NCI-H345 (cell line): ENCODE measurements around the gene GNRH2.
"Not testable (repeated sequence)": the region's sequence is repeated elsewhere in the genome, so short reads cannot be mapped to it uniquely, and the experiment has no call there.

Experiments used
- DNase-seq: peaks from one replicate; lab custom pipeline; 2025; lab: John Stamatoyannopoulos, UW

Gene GNRH2

DNA sequence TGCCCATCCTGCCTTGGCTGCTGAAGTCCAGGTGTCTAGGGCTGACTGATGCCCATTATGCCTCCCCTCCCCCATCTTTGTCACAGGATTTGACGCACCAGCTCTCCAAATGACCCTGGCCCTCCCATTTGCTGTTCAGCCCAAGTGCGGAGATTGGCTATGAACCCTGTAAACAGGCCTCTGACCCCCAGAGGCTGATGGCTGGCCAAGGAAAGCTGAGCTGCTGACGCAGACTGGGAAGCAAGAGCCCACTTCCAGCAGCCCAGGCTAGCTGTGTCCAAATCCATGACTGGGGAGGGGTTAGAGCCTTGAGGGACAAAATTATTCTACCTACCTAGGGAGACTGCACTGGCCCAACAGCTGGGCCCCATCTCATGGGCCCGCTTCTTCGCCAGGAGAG, 797 bp upstream of the GNRH2 start:
- no peak for DNase-seq

DNA sequence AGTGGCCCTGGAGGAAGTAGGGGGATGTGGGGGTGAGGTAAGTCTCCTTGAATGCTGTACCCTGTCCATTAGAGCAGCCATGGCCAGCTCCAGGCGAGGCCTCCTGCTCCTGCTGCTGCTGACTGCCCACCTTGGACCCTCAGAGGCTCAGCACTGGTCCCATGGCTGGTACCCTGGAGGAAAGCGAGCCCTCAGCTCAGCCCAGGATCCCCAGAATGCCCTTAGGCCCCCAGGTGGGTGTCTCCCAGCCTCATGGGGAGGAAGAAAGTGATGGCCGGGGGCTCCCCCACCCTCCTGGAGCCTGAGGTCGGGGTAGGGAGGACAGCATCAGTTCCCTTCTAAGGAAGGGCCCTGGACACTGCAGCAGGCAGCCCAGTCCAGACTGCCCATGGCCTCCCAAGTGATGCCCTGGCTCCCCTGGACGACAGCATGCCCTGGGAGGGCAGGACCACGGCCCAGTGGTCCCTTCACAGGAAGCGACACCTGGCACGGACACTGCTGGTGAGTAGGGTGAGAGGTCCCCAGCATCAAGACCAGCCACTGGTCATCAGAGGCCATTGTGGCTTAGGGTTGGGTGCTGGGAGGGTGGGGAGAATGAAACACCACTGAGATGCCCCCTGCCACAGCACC, 1.0 kb downstream of the GNRH2 start:
- no peak for DNase-seq

DNA sequence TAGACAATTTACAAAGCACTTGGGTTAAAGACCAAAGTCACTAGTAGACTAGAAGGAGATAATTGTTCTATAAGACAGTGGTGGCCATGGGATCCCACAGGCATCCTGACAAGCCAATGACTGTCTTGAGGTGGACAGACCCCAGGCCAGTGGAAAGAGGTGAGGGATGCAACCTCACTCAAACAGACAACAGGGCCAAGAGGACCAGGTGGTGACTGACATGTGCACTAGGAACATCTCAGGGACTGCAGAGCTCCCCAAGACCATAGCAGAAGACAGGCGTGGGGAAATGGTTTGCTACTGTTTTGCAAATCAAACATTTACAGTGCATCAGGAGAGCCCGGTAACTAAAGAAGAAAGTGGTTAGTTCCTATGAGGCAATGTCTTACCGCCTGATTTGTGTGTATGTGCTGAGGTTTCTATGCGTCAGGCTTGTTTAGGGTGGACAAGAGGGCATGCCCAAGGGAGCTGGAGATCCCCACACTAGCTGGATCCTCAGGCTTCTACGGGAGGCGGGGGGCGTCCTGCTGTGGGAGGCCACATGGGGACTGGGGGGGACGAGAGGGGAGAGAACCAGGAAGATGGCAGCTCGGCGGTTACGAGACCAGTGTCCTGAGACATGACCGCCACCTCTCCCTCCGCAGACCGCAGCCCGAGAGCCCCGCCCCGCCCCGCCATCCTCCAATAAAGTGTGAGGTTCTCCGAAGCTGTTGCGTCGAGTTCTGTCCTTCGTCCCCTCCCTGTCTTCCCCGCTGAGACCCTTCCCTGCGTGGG, 1.8 kb downstream of the GNRH2 start:
- peak; percentile 82 for DNase-seq

DNA sequence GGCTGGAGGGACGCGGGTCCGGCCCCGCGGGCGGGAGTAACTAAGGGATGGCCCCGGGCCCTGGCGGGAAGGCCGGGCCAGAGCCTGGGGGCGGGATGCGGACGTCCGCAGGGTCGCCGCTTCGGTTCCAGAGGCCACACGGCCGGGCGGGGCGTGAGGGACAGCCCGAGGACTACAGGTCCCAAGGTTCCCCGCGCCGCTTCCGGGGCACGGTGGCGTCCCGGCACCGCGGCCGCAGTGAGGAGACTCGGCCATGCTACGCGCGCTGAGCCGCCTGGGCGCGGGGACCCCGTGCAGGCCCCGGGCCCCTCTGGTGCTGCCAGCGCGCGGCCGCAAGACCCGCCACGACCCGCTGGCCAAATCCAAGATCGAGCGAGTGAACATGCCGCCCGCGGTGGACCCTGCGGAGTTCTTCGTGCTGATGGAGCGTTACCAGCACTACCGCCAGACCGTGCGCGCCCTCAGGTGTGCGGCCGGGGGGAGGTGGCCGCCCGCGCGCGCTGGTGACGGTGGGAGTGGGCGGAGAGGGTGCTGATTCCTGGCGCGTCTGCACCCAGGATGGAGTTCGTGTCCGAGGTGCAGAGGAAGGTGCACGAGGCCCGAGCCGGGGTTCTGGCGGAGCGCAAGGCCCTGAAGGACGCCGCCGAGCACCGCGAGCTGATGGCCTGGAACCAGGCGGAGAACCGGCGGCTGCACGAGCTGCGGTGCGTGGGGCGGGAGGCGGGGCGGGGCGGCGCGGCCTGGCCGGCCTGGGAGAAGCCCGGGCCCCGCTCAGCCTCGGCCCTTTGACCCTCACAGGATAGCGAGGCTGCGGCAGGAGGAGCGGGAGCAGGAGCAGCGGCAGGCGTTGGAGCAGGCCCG, 2.6 kb downstream of the GNRH2 start, which contains the start of gene MRPS26:
MRPS26 (plus strand) TSS at position 237 of the 861 bp plus-strand sequence; CDS start at position 254, 17 bp downstream.
- peak; percentile 90 for DNase-seq

DNA sequence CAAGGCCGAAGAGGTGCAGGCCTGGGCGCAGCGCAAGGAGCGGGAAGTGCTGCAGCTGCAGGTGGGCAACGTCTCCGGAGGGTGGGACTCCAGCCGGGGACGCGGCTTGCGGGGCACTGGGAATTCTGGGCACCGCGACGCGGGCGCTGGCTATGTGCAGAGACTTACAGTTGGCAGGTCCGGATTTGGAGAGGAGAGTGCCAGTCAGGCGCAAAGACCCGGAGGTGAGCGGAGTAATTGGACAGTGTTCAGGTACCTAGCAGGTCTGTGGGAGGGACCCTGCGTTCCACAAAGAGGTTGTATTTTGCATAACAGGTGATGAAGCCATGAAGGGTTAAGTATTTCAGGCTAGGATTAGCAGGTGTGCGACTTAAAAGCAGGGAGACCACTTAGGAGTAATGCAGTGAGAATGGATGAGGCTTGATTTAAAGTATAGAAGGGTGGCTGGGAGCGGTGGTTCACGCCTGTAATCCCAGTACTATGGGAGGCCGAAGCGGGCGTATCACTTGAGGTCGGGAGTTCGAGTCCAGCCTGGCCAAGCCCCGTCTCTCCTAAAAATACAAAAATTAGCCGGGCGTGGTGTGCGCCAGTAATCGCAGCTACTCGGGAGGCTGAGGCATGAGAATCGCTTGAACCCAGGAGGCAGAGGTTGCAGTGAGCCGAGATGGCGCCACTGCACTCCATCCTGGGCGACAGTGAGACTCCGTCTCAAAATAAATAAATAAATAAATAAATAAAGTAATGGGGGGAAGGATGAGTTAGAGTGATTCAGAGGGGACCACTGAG, 3.4 kb downstream of the GNRH2 start:
- peak; percentile 86 for DNase-seq

DNA sequence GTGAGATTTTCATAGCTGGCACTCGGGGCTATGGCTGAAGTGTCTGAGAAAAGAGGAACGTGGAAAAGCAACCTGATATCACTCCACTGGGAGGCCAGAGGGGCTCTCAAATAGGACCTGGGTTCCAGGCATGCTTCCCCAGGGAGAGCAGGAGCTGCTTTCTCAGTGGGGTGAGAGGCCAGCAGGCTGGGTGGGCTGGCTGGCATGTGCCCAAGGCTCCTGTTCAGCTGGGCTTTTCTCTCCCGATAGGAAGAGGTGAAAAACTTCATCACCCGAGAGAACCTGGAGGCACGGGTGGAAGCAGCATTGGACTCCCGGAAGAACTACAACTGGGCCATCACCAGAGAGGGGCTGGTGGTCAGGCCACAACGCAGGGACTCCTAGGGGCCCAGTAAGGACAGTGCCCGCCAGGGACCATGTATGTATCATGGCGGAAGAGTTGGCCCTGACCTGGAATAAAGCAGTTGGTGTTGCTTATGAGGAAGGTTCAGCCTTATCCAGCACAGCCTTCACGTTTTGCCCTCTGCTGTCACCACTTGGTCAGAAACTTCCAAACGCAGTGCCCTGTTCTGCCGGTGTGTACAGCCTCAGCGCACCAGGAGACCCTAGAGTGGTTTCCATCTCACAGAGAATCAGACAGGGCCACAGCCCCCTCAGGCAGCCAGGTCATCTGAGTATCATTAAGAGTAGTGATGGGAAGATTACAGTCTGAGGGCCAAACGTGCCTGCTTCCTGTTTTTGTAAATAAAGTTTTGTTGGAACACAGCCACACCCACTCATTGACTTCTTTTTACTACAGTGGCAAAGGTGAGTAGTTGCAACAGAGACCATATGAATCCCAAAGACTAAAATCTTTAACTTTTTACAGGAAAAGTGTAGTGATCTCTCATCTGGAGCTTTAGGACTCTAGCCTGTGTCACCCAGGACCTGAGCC, 4.3 kb downstream of the GNRH2 start:
- DNase-seq, result no peak

DNA sequence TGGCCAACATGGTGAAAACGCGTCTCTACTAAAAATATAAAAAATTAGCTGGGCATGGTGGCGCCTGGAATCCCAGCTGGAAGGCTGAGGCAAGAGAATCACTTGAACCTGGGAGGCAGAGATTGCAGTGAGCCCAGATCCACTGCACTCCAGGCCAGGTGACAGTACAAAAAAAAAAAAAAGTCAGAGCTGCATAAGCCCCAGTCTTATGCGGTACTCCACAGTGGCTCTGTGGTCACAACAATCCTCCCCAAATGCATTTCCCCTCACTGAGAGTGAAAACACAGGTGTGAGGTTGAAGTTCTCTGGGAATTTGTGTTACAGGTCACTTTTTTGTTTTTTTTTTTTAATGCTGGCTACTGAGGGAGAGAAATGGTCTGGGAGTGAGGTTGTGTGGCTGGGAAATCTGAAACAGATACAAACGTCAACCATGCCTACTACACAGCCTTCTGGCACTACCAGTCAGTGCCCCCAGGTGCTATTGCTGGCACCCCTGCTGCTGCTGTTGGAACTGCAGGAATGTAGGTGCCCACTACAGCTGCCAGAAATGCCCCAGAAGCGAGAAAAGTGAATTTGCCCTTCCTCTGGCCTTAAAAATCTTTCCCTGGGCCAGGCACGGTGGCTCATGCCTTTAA, 8.1 kb downstream of the GNRH2 start:
- DNase-seq, result no peak

DNA sequence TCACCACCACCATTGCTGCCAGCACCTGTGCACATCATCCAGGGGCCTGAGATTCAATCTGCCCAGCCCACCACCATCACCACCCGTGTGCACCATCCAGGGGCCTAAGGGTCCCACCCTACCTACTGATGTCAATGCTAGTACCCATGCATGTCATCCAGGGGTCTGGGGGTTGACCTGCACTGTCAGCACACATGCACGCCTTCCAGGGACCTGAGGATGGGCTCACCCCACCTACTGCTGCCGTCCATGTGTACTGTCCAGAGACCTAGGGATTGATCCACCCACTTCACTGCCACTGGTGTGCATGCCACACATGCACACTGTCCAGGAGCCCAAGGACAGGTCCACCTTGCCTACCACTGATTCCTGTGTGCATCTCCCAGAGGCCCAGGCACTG, 16.1 kb downstream of the GNRH2 start:
- no peak for DNase-seq

DNA sequence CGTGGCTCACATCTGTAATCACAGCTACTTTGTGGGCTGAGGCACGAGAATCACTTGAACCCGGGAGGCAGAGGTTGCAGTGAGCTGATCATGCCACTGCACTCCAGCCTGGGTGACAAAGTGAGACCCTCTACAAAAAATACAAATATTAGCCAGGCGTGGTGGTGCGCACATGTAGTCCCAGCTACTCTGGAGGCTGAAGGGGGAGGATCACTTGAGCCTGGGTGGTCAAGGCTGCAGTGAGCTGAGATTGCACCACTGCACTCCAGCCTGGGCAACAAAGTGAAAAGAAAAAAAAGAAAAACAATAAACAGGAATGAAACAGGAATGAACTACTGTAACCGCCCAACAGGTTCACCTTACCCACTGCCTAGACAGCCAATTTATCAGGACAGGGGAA, 20.7 kb downstream of the GNRH2 start:
- not testable (repeated sequence) for DNase-seq

DNA sequence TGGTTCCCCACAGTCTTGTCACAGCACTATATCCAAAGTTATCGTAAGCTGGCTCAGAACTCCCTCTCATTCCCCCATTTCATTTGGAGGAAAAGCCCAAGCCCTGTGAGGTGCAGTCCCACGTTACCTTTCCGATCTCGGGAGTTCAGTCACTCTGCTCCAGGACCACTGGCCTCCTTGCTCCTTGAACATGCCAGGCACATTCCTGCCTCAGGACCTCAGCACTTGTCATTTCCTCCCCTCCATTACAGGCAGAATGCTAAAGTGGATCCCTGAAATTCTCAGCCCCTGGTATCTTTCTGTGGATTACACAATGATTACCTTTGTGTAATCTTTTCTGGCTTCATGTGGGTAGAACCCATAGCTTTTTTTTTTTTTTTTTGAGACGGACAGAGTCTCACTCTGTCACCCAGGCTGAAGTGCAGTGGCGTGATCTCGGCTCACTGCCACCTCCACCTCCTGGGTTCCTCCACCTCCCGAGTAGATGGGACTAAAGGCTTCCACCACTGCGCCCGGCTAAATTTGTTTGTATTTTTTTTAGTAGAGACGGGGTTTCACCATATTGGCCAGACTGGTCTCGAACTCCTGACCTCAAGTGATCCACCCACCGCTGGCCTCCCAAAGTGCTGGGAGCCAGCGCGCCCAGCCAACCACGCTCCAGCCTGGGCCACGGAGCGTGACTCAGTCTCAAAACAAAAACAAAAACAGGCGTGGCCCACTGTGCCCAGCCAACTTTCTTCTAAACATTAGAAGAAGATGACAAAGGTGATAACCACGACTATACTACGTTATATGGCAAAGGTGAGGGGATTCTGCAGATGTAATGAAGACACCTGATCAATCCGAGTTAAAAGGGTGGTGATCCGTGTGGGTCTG, 24.0 kb downstream of the GNRH2 start:
- no peak for DNase-seq

DNA sequence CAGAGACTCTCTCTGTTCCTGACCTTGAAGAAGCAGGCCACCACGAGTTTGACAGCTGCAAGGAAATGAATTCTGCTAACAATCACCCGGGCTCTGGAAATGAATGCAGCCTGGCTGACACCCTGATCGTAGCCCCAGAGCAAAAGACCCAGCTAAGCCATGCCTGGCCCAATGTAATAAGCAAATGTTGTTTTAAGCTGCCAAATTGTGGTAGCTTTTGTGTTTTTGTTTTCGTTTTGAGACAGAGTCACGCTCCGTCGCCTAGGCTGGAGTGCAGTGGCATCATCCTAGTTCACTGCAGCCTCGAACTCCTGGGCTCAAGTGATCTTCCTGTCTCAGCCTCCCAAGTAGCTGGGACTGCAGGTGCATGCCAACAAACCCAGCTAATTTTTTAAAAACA, 24.7 kb downstream of the GNRH2 start:
- DNase-seq, result peak; percentile 36

DNA sequence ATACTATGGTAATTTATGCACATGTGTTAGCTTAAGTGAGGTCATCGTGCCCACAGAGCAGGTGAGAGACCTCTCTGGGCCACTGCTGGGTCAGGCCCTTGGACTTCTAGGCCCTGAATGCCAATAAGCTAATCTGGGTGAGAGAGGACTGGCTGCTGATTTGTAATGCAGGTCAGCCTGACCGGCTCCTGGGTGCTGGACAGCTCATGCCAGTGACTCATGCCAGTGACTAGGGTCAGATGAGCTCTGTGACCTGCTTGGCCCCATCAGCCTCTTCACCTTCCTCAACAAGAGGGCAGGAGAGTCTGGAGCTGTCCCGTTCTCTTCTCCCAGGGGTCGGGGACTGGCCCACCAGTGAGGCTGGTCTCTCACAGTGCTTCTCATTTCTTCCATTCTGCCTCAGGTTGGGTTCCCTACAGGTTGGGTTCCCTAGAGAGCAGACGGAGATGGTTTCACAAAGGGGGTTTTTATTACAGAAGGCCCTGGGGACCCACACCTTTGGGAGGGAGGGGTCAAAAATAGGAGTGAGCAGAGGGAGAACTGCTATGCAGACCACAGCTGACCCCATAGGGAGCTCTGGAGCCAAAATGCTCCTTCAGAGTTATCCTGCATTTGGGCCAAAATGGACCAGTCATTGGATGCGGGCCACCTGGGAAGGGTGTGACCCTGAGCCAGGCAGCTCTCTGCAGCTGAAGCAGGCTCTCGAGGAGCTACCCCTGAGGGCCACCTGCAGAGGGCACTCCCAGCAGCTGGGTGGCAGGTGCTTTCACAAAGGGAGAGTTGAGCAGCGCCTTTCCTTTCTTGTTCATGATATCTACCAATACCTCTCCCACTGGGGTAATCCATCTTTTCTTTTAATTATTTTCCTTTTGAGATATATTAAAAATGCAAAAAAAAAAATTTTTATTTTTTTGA, 25.8 kb downstream of the GNRH2 start:
- DNase-seq, result peak; percentile 93

DNA sequence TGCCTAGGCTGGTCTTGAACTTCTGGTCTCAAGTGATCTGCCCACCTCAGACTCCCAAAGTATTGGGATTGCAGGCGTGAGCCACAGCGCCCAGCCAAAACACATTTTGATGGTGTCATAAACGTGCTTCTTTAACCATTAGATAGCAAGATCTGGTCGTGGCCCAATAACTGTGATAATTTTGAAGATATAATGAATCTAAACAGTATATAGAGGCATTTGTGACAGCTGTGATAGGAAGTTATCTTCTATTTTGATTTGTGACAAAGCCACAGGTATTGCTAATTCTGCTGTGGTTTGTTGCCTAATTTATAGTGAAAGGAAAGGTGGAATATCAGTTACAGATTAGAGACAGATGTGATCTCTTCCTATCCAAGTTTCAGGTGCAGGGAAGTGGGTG, 27.3 kb downstream of the GNRH2 start:
- no peak for DNase-seq

DNA sequence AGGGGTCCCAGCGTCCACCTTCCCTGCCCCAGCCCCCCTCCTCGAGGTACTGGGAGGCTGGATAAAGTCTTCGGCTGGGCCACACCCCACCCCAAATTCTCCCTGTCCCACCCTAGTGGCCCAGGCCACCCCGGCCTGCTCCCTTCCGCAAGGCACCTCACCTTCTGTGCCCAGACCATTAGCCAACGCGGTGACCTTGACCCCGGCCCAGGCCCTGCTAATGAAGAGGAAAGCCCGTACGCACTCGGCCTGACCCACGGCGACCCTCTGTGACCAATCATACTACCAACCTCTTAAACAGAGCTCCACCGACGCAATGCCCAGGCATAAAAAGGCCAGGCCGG, 27.8 kb downstream of the GNRH2 start:
- no peak for DNase-seq

DNA sequence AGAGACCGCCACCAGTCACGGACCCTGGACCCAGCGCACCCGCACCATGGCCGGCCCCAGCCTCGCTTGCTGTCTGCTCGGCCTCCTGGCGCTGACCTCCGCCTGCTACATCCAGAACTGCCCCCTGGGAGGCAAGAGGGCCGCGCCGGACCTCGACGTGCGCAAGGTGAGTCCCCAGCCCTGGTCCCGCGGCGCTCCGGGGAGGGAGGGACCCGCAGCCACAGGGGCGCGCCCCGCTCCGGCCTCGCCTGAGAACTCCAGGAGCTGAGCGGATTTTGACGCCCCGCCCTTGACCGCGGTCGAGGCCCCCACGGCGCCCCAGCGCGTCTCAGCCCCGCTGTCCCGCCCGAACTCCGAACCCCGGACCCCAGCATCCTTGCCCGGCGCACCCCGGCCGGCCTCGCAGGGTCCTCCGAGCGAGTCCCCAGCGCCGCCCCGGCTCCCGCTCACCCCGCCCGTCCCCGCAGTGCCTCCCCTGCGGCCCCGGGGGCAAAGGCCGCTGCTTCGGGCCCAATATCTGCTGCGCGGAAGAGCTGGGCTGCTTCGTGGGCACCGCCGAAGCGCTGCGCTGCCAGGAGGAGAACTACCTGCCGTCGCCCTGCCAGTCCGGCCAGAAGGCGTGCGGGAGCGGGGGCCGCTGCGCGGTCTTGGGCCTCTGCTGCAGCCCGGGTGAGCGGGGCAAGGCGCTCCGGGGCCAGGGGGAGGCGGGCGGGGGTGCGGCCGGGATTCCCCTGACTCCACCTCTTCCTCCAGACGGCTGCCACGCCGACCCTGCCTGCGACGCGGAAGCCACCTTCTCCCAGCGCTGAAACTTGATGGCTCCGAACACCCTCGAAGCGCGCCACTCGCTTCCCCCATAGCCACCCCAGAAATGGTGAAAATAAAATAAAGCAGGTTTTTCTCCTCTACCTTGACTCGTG, 28.4 kb downstream of the GNRH2 start, which contains the start of gene OXT:
OXT (plus strand) TSS at position 11 of the 920 bp plus-strand sequence; CDS start at position 47, 36 bp downstream.
- DNase-seq, result no peak

DNA sequence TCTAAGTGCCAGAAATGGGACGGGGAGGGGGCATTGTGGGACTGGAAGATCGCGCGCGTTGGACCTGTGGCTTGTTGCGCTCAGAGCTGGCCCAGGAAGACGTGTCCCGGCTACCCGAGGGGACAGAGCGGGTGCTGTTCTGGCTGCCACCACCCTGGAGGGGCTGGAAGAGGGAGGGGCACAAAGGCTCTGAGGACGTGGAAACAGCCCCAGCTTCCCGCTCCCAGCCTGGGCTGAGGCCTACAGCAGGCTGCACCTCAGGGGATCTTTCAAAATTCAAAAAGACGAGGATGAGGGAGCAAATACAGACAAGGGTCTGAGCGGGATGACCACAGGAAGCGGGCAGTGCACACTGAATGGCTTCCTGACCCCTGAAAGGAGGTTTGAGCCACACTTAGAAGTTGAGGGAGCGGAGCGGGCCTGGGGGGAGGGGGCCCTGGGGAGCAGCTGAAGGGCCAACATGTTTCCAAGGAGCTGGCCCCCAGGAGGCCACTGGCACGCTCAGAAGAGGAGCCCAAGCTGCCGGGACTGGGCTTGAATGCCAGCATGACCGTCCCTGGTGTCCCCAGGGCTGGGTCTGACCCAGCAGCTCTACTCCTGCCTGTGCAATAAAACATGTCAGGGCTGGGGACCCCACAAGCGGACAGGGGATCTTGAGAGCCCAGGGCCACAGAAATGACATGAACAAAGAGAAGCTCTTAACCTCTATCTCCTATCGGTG, 29.3 kb downstream of the GNRH2 start:
- DNase-seq, result no peak
